Measurements from ENCODE around the gene TBX15.

DNA sequence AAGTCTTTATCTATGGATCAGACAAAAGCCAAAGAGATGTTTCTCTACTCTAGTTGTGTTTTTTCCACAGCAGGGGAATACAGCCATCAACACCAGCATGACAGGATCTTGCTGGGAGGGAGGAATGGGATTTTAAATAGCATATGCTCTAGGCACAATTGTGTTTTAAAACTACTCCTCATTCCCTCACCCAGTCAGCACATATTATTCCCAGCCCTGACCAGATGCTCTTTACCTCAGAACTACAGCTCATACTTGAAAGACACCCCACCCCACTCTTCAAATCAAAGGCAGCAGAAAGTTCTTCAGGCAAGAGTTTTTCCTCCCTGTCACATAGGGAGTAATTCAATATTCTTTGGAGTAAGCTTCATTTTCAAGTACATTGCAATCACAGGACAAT, 46.2 kb upstream of the TBX15 start:
- TF ChIP-seq, protein P1, sequence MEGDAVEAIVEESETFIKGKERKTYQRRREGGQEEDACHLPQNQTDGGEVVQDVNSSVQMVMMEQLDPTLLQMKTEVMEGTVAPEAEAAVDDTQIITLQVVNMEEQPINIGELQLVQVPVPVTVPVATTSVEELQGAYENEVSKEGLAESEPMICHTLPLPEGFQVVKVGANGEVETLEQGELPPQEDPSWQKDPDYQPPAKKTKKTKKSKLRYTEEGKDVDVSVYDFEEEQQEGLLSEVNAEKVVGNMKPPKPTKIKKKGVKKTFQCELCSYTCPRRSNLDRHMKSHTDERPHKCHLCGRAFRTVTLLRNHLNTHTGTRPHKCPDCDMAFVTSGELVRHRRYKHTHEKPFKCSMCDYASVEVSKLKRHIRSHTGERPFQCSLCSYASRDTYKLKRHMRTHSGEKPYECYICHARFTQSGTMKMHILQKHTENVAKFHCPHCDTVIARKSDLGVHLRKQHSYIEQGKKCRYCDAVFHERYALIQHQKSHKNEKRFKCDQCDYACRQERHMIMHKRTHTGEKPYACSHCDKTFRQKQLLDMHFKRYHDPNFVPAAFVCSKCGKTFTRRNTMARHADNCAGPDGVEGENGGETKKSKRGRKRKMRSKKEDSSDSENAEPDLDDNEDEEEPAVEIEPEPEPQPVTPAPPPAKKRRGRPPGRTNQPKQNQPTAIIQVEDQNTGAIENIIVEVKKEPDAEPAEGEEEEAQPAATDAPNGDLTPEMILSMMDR (IDR thresholded peaks at IDR 0.05): no peak
- TF ChIP-seq POLR2A (IDR thresholded peaks at IDR 0.05): no peak

All from thyroid gland (tissue), 4 donors.